HepG2 (cell line): ENCODE data around the gene SYPL2. TPM values are rescaled to one million over a fixed set of nuclear protein-coding genes. Genes with fewer than 3 reads are reported as not detected.

Experiments used
- ARHGAP35 ChIP-seq: sonication (generic); formaldehyde crosslinking; IDR thresholded peaks from 2 replicates; pipeline ENCODE4 v1.9.0; 2022; ENCODE audit warnings: mild to moderate bottlenecking, inconsistent platforms, moderate library complexity, missing genetic modification reagents, borderline replicate concordance
- ATF6 ChIP-seq: sonication (generic); formaldehyde crosslinking; conservative IDR thresholded peaks from 2 replicates; pipeline ENCODE4 v1.4.0; 2020; ENCODE audit warnings: missing genetic modification reagents
- CENPX ChIP-seq: sonication (generic); formaldehyde crosslinking; IDR thresholded peaks from 2 replicates; pipeline ENCODE4 v1.9.0; 2021; ENCODE audit warnings: mild to moderate bottlenecking, missing genetic modification reagents, moderate library complexity
- GFI1 ChIP-seq: sonication (generic); formaldehyde crosslinking; IDR thresholded peaks from 2 replicates; pipeline ENCODE4 v1.5.0; 2020; ENCODE audit warnings: missing genetic modification reagents, mild to moderate bottlenecking, borderline replicate concordance
- HMGXB3 ChIP-seq: sonication (generic); formaldehyde crosslinking; IDR thresholded peaks from 2 replicates; pipeline ENCODE4 v1.4.0; 2020; ENCODE audit warnings: missing genetic modification reagents, borderline replicate concordance
- HNRNPL ChIP-seq: fragments of 200-400 bp; formaldehyde crosslinking; IDR thresholded peaks from 2 replicates; pipeline ENCODE4 v1.6.1; 2017; ENCODE audit warnings: mild to moderate bottlenecking, low read depth, low read length
- MYNN ChIP-seq: sonication (generic); formaldehyde crosslinking; IDR thresholded peaks from 2 replicates; pipeline ENCODE4 v1.4.0; 2020; ENCODE audit warnings: mild to moderate bottlenecking, low read depth, missing genetic modification reagents
- NR2F6 ChIP-seq, 2 experiments: IDR thresholded peaks; 2 replicates each; pipeline ENCODE4 v1.6.1; 2016; ENCODE audit warnings: antibody characterized with exemption in 1 of 2, mild to moderate bottlenecking in 1 of 2
- RXRB ChIP-seq: IDR thresholded peaks from 2 replicates; pipeline ENCODE4 v1.6.1; 2016; ENCODE audit warnings: borderline replicate concordance, missing genetic modification reagents, missing compliant biosample characterization
- ZFP82 ChIP-seq: sonication (generic); formaldehyde crosslinking; IDR thresholded peaks from 2 replicates; pipeline ENCODE4 v1.5.1; 2020; ENCODE audit warnings: mild to moderate bottlenecking, missing genetic modification reagents, borderline replicate concordance
- ZNF274 ChIP-seq: sonication (generic); formaldehyde crosslinking; IDR thresholded peaks from 2 replicates; pipeline ENCODE4 v1.5.1; 2020; ENCODE audit warnings: mild to moderate bottlenecking, missing genetic modification reagents
- ZNF451 ChIP-seq: sonication (generic); formaldehyde crosslinking; IDR thresholded peaks from 2 replicates; pipeline ENCODE4 v1.5.0; 2020; ENCODE audit warnings: mild to moderate bottlenecking, missing genetic modification reagents
- ZNF562 ChIP-seq: sonication (generic); formaldehyde crosslinking; IDR thresholded peaks from 2 replicates; pipeline ENCODE4 v1.8.0; 2022; ENCODE audit warnings: missing genetic modification reagents, borderline replicate concordance
- ZNF672 ChIP-seq: sonication (generic); formaldehyde crosslinking; IDR thresholded peaks from 2 replicates; pipeline ENCODE4 v1.8.1; 2022; ENCODE audit warnings: missing genetic modification reagents
- ZNF710 ChIP-seq: sonication (generic); formaldehyde crosslinking; IDR thresholded peaks from 2 replicates; pipeline ENCODE4 v1.5.0; 2020; ENCODE audit warnings: mild to moderate bottlenecking, missing genetic modification reagents, borderline replicate concordance
- ZNF773 ChIP-seq: sonication (generic); formaldehyde crosslinking; IDR thresholded peaks from 2 replicates; pipeline ENCODE4 v1.4.0; 2020; ENCODE audit warnings: missing genetic modification reagents, borderline replicate concordance
- ZSCAN22 ChIP-seq: sonication (generic); formaldehyde crosslinking; IDR thresholded peaks from 2 replicates; pipeline ENCODE4 v1.4.0; 2020; ENCODE audit warnings: mild to moderate bottlenecking, missing genetic modification reagents
- polyA plus RNA-seq, 8 experiments: library from polyadenylated mRNA; depleted of rRNA in 3 of 8; stranded (reverse) in 7 of 8; unstranded in 1 of 8; fragments of >200 nt; fragmentation: Illumina TruSeq in 4 of 8; extraction: Trizol in 4 of 8; gene quantifications; 2 replicates each; pipeline versions ENCODE4 v1.2.1 to v1.2.3, GENCODE V29; 2011 to 2016; ENCODE audit warnings: low read depth in 4 of 8, missing spikeins in 1 of 8, mixed read lengths in 1 of 8; ENCODE audit not compliant: insufficient read depth in 1 of 8
- total RNA-seq, 5 experiments: library from RNA; depleted of rRNA; stranded (reverse); fragments of >200 nt; fragmentation: Illumina TruSeq; extraction: Trizol; gene quantifications; 2 replicates each; pipeline ENCODE4 v1.2.3, GENCODE V29; 2016; ENCODE audit warnings: low read depth in 1 of 5
- TF ChIP-seq, protein P1 (sequence below), 2 experiments: sonication (generic) in 1 of 2; formaldehyde crosslinking in 1 of 2; IDR thresholded peaks; 2 replicates each; pipeline versions ENCODE4 v1.4.0 to v1.6.1; 2018 to 2020; ENCODE audit warnings: missing genetic modification reagents in 2 of 2, borderline replicate concordance in 1 of 2, low read depth in 1 of 2, mild to moderate bottlenecking in 1 of 2, missing biosample characterization in 1 of 2
- TF ChIP-seq, protein P2 (sequence below): sonication (generic); formaldehyde crosslinking; IDR thresholded peaks from 2 replicates; pipeline ENCODE4 v1.4.0; 2020; ENCODE audit warnings: mild to moderate bottlenecking, low read depth, missing genetic modification reagents

Gene SYPL2
- total and polyA plus RNA-seq, 2 of the 13 experiments (the other 11 are each of a cell fraction or from before 2014, with no cell fraction given): 0.17 to 0.24 TPM

DNA sequence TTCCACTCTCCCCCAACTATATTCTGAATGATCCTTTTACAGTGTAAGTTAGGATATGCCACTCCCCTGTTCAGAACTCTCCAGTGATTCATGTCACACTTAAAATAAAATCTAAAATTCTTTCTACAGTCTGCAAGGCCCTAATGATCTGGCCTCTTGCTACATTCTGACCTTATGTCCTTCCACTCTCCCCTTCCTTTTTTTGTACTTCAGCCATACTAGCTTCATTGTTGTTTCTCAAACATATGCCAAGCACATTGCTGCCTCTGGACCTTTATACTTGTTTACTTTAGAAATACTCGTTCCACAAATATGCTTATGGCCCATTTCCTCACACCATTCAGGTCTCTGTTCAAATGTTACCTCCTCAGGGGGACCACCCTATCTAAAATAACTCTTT lies 25.3 kb upstream of the SYPL2 start (continued):
- TF ChIP-seq ATF6 (CRISPR knock-in tag) (no peak), ZNF672 (CRISPR knock-in tag) (no peak), ZNF710 (CRISPR knock-in tag) (no peak), GFI1 (CRISPR knock-in tag) (peak; percentile 88; the same call in 1 of the 2 replicates), ZFP82 (CRISPR knock-in tag) (no peak), ARHGAP35 (CRISPR knock-in tag) (no peak), HNRNPL (no peak), ZNF562 (CRISPR knock-in tag) (no peak), ZNF773 (CRISPR knock-in tag) (no peak), ZNF274 (no peak), MYNN (no peak), RXRB (peak; percentile 73), ZNF451 (CRISPR knock-in tag) (no peak), ZSCAN22 (CRISPR knock-in tag) (no peak), NR2F6 (IDR thresholded peaks at IDR 0.05) (peak; percentile 90), NR2F6 (CRISPR knock-in tag; IDR thresholded peaks at IDR 0.05) (peak; percentile 85), CENPX (CRISPR knock-in tag) (no peak), HMGXB3 (CRISPR knock-in tag) (no peak)
- TF ChIP-seq, protein P1, sequence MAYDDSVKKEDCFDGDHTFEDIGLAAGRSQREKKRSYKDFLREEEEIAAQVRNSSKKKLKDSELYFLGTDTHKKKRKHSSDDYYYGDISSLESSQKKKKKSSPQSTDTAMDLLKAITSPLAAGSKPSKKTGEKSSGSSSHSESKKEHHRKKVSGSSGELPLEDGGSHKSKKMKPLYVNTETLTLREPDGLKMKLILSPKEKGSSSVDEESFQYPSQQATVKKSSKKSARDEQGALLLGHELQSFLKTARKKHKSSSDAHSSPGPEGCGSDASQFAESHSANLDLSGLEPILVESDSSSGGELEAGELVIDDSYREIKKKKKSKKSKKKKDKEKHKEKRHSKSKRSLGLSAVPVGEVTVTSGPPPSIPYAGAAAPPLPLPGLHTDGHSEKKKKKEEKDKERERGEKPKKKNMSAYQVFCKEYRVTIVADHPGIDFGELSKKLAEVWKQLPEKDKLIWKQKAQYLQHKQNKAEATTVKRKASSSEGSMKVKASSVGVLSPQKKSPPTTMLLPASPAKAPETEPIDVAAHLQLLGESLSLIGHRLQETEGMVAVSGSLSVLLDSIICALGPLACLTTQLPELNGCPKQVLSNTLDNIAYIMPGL (CRISPR knock-in tag; IDR thresholded peaks at IDR 0.05; ENCODE audit: borderline replicate concordance in 1 of 2, low read depth in 1 of 2): no peak
- TF ChIP-seq, protein P2, sequence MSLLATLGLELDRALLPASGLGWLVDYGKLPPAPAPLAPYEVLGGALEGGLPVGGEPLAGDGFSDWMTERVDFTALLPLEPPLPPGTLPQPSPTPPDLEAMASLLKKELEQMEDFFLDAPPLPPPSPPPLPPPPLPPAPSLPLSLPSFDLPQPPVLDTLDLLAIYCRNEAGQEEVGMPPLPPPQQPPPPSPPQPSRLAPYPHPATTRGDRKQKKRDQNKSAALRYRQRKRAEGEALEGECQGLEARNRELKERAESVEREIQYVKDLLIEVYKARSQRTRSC (CRISPR knock-in tag): no peak
